ENCODE results near the gene KAT8.
A peak's percentile ranks its signal among the peaks of the same experiment; 100 is the strongest.

DNA sequence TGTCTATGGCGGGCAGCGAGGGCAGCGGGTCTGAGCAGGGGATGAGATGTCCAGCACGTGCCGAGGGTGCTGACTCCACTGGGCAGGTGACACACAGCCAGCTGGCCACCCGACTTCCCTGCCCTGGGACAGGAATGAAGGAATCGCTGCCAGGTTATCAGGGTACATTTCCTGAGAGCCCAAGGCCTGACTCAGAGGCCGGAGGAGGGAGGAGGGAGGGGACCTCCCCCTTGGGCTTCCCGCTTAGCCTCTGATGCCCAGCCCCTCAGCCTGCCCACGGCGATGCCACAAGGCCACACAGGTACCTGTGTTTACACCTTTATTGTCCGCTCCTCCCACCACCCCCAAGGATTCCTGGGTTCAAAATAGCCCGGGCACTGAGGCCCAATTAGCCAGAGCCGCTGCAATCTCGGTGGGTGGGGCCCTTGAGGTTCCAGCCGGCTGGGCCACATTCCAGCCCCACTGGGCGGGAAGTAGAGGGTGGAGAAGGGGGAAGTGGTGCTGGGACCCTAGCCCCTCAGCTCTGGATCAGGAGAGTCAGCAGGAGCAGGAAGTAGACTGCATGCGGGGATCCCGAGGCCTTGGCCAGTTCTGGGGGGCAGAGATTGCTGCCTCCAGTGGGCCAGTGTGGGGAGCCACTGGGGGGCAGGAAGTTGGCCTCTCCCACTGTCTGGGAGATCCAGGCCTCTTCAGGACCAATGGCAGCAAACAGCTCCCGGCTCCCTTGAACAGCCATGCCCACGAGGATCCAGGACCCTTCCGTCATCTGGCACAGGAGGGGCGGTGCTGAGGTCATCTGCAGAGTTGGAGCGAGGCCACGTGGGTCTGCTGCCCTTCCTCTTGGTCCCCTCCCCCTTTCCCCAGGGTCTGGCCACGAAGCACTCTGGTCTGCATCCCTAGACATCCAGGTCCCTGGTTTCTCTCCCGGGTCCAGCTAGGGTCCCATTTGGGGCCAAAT is 21.4 kb downstream of the KAT8 start:
- peak; percentile 9 to 68 for TF ChIP-seq POLR2A (IDR thresholded peaks at IDR 0.05)
- TF ChIP-seq, protein P1, sequence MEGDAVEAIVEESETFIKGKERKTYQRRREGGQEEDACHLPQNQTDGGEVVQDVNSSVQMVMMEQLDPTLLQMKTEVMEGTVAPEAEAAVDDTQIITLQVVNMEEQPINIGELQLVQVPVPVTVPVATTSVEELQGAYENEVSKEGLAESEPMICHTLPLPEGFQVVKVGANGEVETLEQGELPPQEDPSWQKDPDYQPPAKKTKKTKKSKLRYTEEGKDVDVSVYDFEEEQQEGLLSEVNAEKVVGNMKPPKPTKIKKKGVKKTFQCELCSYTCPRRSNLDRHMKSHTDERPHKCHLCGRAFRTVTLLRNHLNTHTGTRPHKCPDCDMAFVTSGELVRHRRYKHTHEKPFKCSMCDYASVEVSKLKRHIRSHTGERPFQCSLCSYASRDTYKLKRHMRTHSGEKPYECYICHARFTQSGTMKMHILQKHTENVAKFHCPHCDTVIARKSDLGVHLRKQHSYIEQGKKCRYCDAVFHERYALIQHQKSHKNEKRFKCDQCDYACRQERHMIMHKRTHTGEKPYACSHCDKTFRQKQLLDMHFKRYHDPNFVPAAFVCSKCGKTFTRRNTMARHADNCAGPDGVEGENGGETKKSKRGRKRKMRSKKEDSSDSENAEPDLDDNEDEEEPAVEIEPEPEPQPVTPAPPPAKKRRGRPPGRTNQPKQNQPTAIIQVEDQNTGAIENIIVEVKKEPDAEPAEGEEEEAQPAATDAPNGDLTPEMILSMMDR (IDR thresholded peaks at IDR 0.05): peak in 1 of 6 experiments; percentile 2
